ENCODE measurements around the gene ANXA2.

The ANXA2 gene

DNA sequence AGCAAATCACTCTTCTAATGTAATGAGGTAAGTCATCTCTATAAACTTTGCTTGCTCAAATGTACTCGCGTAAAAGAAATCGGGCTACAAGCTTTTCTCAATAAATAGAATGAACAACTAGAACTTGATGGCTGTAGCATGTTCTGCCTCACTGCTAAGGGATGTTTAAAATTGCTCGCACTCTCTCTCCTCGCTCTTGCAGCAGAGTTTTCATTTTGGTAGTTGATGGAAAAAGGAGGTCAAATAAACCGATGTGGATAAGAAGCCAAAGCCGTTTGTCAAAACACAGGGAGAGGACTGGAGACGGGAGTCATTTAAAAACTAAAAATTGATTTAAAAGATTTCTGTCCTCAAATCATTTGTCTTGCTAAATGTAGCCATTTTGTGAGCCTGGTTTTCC lies 53.3 kb downstream of the ANXA2 start:
- Histone ChIP-seq H3K4me1 (ENCODE audit: control insufficient read depth in 2 of 2, insufficient read depth in 1 of 2, low read depth in 1 of 2, low read length in 2 of 2) (peaks cover 0 to 6% of the 10 kb centered on the region in 2 donors), H4K91ac (ENCODE audit: low read depth, low read length, poor library complexity) (no peak overlapping the region), H3K14ac (ENCODE audit: low read length) (no peak overlapping the region), H2BK15ac (ENCODE audit: low read length) (no peak overlapping the region), H3K27ac (replicated peaks; ENCODE audit: low read length) (no peak overlapping the region), H3K18ac (ENCODE audit: low read length) (no peak overlapping the region), H2AFZ (ENCODE audit: low read length) (no peak overlapping the region), H3K9ac (ENCODE audit: low read depth, low read length, poor library complexity) (no peak overlapping the region), H3K4me2 (ENCODE audit: insufficient read depth, low read length, poor library complexity, severe bottlenecking) (no peak overlapping the region), H4K8ac (ENCODE audit: low read depth, low read length) (no peak overlapping the region), H3K9me3 (replicated peaks in 1 of 2; ENCODE audit: control insufficient read depth in 2 of 2, insufficient read depth in 1 of 2, low read depth in 1 of 2, low read length in 2 of 2) (no peaks in the 10 kb centered on the region), H2BK120ac (ENCODE audit: low read depth, low read length) (no peak overlapping the region), H3K4ac (ENCODE audit: low read length) (no peak overlapping the region), H2BK5ac (ENCODE audit: low read length) (no peak overlapping the region), H3K4me3 (ENCODE audit: low read length in 2 of 2) (no peak overlapping the region), H2BK12ac (ENCODE audit: low read length) (no peak overlapping the region), H3K27me3 (ENCODE audit: control insufficient read depth in 3 of 3, insufficient read depth in 3 of 3, low read depth in 1 of 3, low read length in 3 of 3) (peaks cover 0 to 6% (median 0%) of the 10 kb centered on the region in 3 experiments), H2AK5ac (ENCODE audit: low read depth, low read length) (no peak overlapping the region), H3K23ac (ENCODE audit: low read depth, low read length, poor library complexity) (no peak overlapping the region), H3K36me3 (replicated peaks in 1 of 2; ENCODE audit: control insufficient read depth in 2 of 2, insufficient read depth in 2 of 2, low read length in 2 of 2) (peaks cover 0 to 3% of the 10 kb centered on the region in 2 donors), H3K79me1 (ENCODE audit: low read depth, low read length) (no peaks in the 10 kb centered on the region)
- DNase-seq (ENCODE audit: low spot score), result no peak
- WGBS, 2 donors (ENCODE audit: extremely low coverage in 2 of 2, insufficient read length in 2 of 2, insufficient replicate concordance in 1 of 2), result no CpG with 5 or more reads among the region's 8 CpGs

- Histone ChIP-seq H3K4me1 (ENCODE audit: control insufficient read depth in 2 of 2, insufficient read depth in 1 of 2, low read depth in 1 of 2, low read length in 2 of 2) (peaks cover 0 to 6% of the 10 kb centered on the region in 2 donors), H3K18ac (ENCODE audit: low read length) (no peak overlapping the region), H2BK120ac (ENCODE audit: low read depth, low read length) (no peak overlapping the region), H3K23ac (ENCODE audit: low read depth, low read length, poor library complexity) (no peak overlapping the region), H2BK15ac (ENCODE audit: low read length) (no peak overlapping the region), H3K9ac (ENCODE audit: low read depth, low read length, poor library complexity) (no peak overlapping the region), H3K4me3 (ENCODE audit: low read length in 2 of 2) (no peak overlapping the region), H2AK5ac (ENCODE audit: low read depth, low read length) (peak overlapping the region; percentile 37), H3K9me3 (replicated peaks in 1 of 2; ENCODE audit: control insufficient read depth in 2 of 2, insufficient read depth in 1 of 2, low read depth in 1 of 2, low read length in 2 of 2) (no peaks in the 10 kb centered on the region), H3K4me2 (ENCODE audit: insufficient read depth, low read length, poor library complexity, severe bottlenecking) (no peak overlapping the region), H3K14ac (ENCODE audit: low read length) (no peak overlapping the region), H3K27me3 (ENCODE audit: control insufficient read depth in 3 of 3, insufficient read depth in 3 of 3, low read depth in 1 of 3, low read length in 3 of 3) (peaks cover 0 to 9% (median 0%) of the 10 kb centered on the region in 3 experiments), H2BK12ac (ENCODE audit: low read length) (no peak overlapping the region), H2AFZ (ENCODE audit: low read length) (peak overlapping the region; percentile 20), H3K27ac (replicated peaks; ENCODE audit: low read length) (no peak overlapping the region), H3K79me1 (ENCODE audit: low read depth, low read length) (no peaks in the 10 kb centered on the region), H4K8ac (ENCODE audit: low read depth, low read length) (no peak overlapping the region), H3K4ac (ENCODE audit: low read length) (no peak overlapping the region), H2BK5ac (ENCODE audit: low read length) (no peak overlapping the region), H4K91ac (ENCODE audit: low read depth, low read length, poor library complexity) (no peak overlapping the region), H3K36me3 (replicated peaks in 1 of 2; ENCODE audit: control insufficient read depth in 2 of 2, insufficient read depth in 2 of 2, low read length in 2 of 2) (peaks cover 0 to 3% of the 10 kb centered on the region in 2 donors)
- no CpG with 5 or more reads among the region's 5 CpGs for whole genome bisulfite sequencing, 2 donors (ENCODE audit: extremely low coverage in 2 of 2, insufficient read length in 2 of 2, insufficient replicate concordance in 1 of 2)
- DNase-seq (ENCODE audit: low spot score), result no peak
Measured at GRCh38 chr15:60343221-60343970, 54.4 kb downstream of the ANXA2 start.

GRCh38 chr15:60340207-60340921 lies 57.4 kb downstream of the ANXA2 start:
- Histone ChIP-seq H3K14ac (ENCODE audit: low read length) (no peak overlapping the region), H2BK12ac (ENCODE audit: low read length) (no peak overlapping the region), H3K9me3 (replicated peaks in 1 of 2; ENCODE audit: control insufficient read depth in 2 of 2, insufficient read depth in 1 of 2, low read depth in 1 of 2, low read length in 2 of 2) (no peaks in the 10 kb centered on the region), H3K4me3 (ENCODE audit: low read length in 2 of 2) (no peak overlapping the region), H3K23ac (ENCODE audit: low read depth, low read length, poor library complexity) (no peak overlapping the region), H3K79me1 (ENCODE audit: low read depth, low read length) (no peaks in the 10 kb centered on the region), H4K8ac (ENCODE audit: low read depth, low read length) (no peak overlapping the region), H3K36me3 (replicated peaks in 1 of 2; ENCODE audit: control insufficient read depth in 2 of 2, insufficient read depth in 2 of 2, low read length in 2 of 2) (peaks cover 0 to under 1% of the 10 kb centered on the region in 2 donors), H3K4me1 (ENCODE audit: control insufficient read depth in 2 of 2, insufficient read depth in 1 of 2, low read depth in 1 of 2, low read length in 2 of 2) (peaks cover 0 to 3% of the 10 kb centered on the region in 2 donors), H3K9ac (ENCODE audit: low read depth, low read length, poor library complexity) (no peak overlapping the region), H3K4me2 (ENCODE audit: insufficient read depth, low read length, poor library complexity, severe bottlenecking) (no peak overlapping the region), H2AK5ac (ENCODE audit: low read depth, low read length) (peak overlapping the region; percentile 65), H2BK15ac (ENCODE audit: low read length) (no peak overlapping the region), H3K4ac (ENCODE audit: low read length) (no peak overlapping the region), H3K27ac (replicated peaks; ENCODE audit: low read length) (no peak overlapping the region), H2BK5ac (ENCODE audit: low read length) (no peak overlapping the region), H3K27me3 (ENCODE audit: control insufficient read depth in 3 of 3, insufficient read depth in 3 of 3, low read depth in 1 of 3, low read length in 3 of 3) (peaks cover 0 to 12% (median 0%) of the 10 kb centered on the region in 3 experiments), H4K91ac (ENCODE audit: low read depth, low read length, poor library complexity) (no peak overlapping the region), H3K18ac (ENCODE audit: low read length) (peak overlapping the region; percentile 18), H2AFZ (ENCODE audit: low read length) (no peak overlapping the region), H2BK120ac (ENCODE audit: low read depth, low read length) (no peak overlapping the region)
- no peak for DNase-seq (ENCODE audit: low spot score)
- WGBS, 2 donors (ENCODE audit: extremely low coverage in 2 of 2, insufficient read length in 2 of 2, insufficient replicate concordance in 1 of 2), result no CpG with 5 or more reads among the region's 9 CpGs

- Histone ChIP-seq H2BK5ac (ENCODE audit: low read length) (no peak overlapping the region), H4K91ac (ENCODE audit: low read depth, low read length, poor library complexity) (no peak overlapping the region), H3K4me2 (ENCODE audit: insufficient read depth, low read length, poor library complexity, severe bottlenecking) (no peak overlapping the region), H2AK5ac (ENCODE audit: low read depth, low read length) (no peak overlapping the region), H3K23ac (ENCODE audit: low read depth, low read length, poor library complexity) (no peak overlapping the region), H3K79me1 (ENCODE audit: low read depth, low read length) (no peaks in the 10 kb centered on the region), H3K18ac (ENCODE audit: low read length) (no peak overlapping the region), H3K4me1 (ENCODE audit: control insufficient read depth in 2 of 2, insufficient read depth in 1 of 2, low read depth in 1 of 2, low read length in 2 of 2) (peaks cover 0 to 3% of the 10 kb centered on the region in 2 donors), H2AFZ (ENCODE audit: low read length) (no peak overlapping the region), H2BK15ac (ENCODE audit: low read length) (no peak overlapping the region), H3K9ac (ENCODE audit: low read depth, low read length, poor library complexity) (no peak overlapping the region), H3K27ac (replicated peaks; ENCODE audit: low read length) (no peak overlapping the region), H4K8ac (ENCODE audit: low read depth, low read length) (no peak overlapping the region), H2BK12ac (ENCODE audit: low read length) (no peak overlapping the region), H3K36me3 (replicated peaks in 1 of 2; ENCODE audit: control insufficient read depth in 2 of 2, insufficient read depth in 2 of 2, low read length in 2 of 2) (no peaks in the 10 kb centered on the region), H3K4me3 (ENCODE audit: low read length in 2 of 2) (no peak overlapping the region), H3K4ac (ENCODE audit: low read length) (no peak overlapping the region), H3K9me3 (replicated peaks in 1 of 2; ENCODE audit: control insufficient read depth in 2 of 2, insufficient read depth in 1 of 2, low read depth in 1 of 2, low read length in 2 of 2) (no peaks in the 10 kb centered on the region), H3K27me3 (ENCODE audit: control insufficient read depth in 3 of 3, insufficient read depth in 3 of 3, low read depth in 1 of 3, low read length in 3 of 3) (peaks cover 0 to 12% (median 0%) of the 10 kb centered on the region in 3 experiments), H2BK120ac (ENCODE audit: low read depth, low read length) (no peak overlapping the region), H3K14ac (ENCODE audit: low read length) (no peak overlapping the region)
- no CpG with 5 or more reads among the region's 9 CpGs for WGBS, 2 donors (ENCODE audit: extremely low coverage in 2 of 2, insufficient read length in 2 of 2, insufficient replicate concordance in 1 of 2)
- no peak for DNase-seq (ENCODE audit: low spot score)
Measured at GRCh38 chr15:60339236-60339635, 58.5 kb downstream of the ANXA2 start.

All from neuronal stem cell (in vitro differentiated cells).